Testis (tissue), 3 donors: Measurements from ENCODE around the gene B3GAT1. TPM values are rescaled to one million over a fixed set of nuclear protein-coding genes. Genes with fewer than 3 reads are reported as not detected.
"Not testable (repeated sequence)": the region's sequence is repeated elsewhere in the genome, so short reads cannot be mapped to it uniquely, and the experiment has no call there.

Source experiments
- DNase-seq: peaks from one replicate; pipeline ENCODE4 v3.0.0-alpha.2; 2019
- H3K27ac ChIP-seq, 2 donors: fragments of 200-600 bp; sonication (generic); one replicate each; pipeline ENCODE4 v1.5.1; 2019
- H3K27me3 ChIP-seq: fragments of 200-600 bp; sonication (generic); one replicate; pipeline ENCODE4 v1.5.1; 2019
- H3K36me3 ChIP-seq: fragments of 200-600 bp; sonication (generic); one replicate; pipeline ENCODE4 v1.5.1; 2017; ENCODE audit warnings: low read depth; ENCODE audit errors: missing control alignments
- H3K4me1 ChIP-seq: fragments of 200-600 bp; sonication (generic); one replicate; pipeline ENCODE4 v1.5.1; 2019
- H3K4me3 ChIP-seq, 2 donors: fragments of 200-600 bp; sonication (generic); one replicate each; pipeline ENCODE4 v1.5.1; 2017 to 2019
- H3K9me3 ChIP-seq: fragments of 200-600 bp; sonication (generic); one replicate; pipeline ENCODE4 v1.5.1; 2017
- POLR2A ChIP-seq: fragments of 450-650 bp; IDR thresholded peaks from one replicate; pipeline ENCODE4 v1.6.1; 2017; ENCODE audit warnings: antibody characterized with exemption, mild to moderate bottlenecking, moderate library complexity
- WGBS, 2 donors: methylation state at CpG; one replicate each; pipeline ENCODE4 v1.1.5; 2018; 5-methylcytosine and 5-hydroxymethylcytosine counted together
- intact Hi-C: fragments of 100-400 bp; cut with DNase I; formaldehyde crosslinking; loops from one replicate; pipeline ENCODE4 v1.15.1; 2023; ENCODE audit warnings: low total_unique reads
- polyA plus RNA-seq: library from polyadenylated mRNA; stranded (reverse); fragments of 350-450 nt; fragmentation: Illumina TruSeq; extraction: RNeasy Lipid Tissue Mini Kit (QIAGEN cat#74804); gene quantifications from one replicate; pipeline ENCODE4 v1.2.3, GENCODE V29; 2014; ENCODE audit warnings: low read depth, low replicate concordance; ENCODE audit not compliant: insufficient read depth
- total RNA-seq, 2 donors: library from RNA; depleted of rRNA; stranded (reverse); fragments of >200 nt; gene quantifications; one replicate each; pipeline ENCODE4 v1.2.3, GENCODE V29; 2016
- TF ChIP-seq, protein P1 (sequence below), 3 experiments: fragments of 450-650 bp in 2 of 3; fragments of 200-600 bp in 1 of 3; sonication (generic) in 1 of 3; IDR thresholded peaks; one replicate each; pipeline ENCODE4 v1.5.1; 2016 to 2019; ENCODE audit warnings: antibody characterized with exemption in 3 of 3, mild to moderate bottlenecking in 2 of 3, moderate library complexity in 1 of 3

Gene B3GAT1
- total and polyA plus RNA-seq, 3 donors from 2014 or later, result 2.7 to 4.3 (median 3.0) TPM

DNA sequence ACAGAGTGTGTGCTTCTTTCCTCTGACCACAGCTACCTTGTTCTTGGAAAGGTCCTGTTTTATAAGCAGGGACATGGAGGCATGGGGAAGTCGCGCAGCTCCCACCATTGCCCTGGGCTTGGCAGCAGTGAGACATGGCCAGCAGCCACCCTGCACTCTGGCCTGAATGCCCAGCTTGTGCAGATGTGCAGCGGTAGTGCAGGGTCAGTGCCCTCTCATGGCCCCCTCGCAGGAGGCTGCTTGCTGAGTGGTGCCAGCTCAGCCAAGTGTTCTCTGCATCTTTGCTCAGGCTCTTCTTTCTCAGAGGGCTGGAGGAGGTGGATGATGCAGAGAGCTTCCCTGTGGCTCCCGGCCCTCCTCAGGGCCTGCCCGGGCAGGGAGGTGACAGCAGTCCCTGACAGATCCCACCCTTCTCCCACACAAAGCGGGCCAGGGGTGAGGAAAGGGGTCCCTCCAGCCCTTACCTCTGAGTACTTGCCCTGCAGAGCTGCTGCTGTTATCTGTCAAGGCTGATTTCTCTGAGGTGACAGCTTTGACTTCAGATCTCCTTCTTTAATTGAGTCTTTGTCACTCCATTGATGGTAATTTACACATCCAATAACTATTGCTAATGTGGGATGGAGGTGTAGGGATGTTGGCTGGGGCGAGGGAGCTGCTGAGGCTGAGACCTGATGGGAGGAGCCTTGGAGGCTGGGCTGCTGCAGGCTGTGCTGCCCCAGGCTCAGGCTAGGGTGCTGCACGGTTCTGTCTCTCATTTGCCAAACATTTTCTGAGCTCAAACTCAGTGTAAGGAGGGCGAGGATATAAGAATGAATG is 47.4 kb upstream of the B3GAT1 start:
- TF ChIP-seq, protein P1, sequence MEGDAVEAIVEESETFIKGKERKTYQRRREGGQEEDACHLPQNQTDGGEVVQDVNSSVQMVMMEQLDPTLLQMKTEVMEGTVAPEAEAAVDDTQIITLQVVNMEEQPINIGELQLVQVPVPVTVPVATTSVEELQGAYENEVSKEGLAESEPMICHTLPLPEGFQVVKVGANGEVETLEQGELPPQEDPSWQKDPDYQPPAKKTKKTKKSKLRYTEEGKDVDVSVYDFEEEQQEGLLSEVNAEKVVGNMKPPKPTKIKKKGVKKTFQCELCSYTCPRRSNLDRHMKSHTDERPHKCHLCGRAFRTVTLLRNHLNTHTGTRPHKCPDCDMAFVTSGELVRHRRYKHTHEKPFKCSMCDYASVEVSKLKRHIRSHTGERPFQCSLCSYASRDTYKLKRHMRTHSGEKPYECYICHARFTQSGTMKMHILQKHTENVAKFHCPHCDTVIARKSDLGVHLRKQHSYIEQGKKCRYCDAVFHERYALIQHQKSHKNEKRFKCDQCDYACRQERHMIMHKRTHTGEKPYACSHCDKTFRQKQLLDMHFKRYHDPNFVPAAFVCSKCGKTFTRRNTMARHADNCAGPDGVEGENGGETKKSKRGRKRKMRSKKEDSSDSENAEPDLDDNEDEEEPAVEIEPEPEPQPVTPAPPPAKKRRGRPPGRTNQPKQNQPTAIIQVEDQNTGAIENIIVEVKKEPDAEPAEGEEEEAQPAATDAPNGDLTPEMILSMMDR (IDR thresholded peaks at IDR 0.05), result no peak
- TF ChIP-seq POLR2A, result no peak
- WGBS, 2 donors, result 54 to 59% methylated on average over 10 of the region's 10 CpGs
- Histone ChIP-seq H3K27me3 (no peaks in the 10 kb centered on the region), H3K27ac (no peak overlapping the region), H3K4me1 (no peaks in the 10 kb centered on the region), H3K36me3 (no peaks in the 10 kb centered on the region), H3K9me3 (no peaks in the 10 kb centered on the region), H3K4me3 (no peak overlapping the region)
- intact Hi-C loops, result no loop called here
- no peak for DNase-seq

DNA sequence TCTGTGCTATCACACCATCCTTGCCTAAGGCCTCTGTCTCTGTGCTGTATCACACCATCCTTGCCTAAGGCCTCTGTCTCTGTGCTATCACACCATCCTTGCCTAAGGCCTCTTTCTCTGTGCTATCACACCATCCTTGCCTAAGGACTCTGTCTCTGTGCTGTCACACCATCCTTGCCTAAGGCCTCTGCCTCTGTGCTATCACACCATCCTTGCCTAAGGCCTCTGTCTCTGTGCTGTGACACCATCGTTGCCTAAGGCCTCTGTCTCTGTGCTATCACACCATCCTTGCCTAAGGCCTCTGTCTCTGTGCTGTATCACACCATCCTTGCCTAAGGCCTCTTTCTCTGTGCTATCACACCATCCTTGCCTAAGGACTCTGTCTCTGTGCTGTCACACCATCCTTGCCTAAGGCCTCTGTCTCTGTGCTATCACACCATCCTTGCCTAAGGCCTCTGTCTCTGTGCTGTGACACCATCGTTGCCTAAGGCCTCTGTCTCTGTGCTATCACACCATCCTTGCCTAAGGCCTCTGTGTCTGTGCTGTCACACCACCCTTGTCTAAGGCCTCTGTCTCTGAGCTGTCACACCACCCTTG is 45.5 kb upstream of the B3GAT1 start:
- not testable (repeated sequence) for DNase-seq

DNA sequence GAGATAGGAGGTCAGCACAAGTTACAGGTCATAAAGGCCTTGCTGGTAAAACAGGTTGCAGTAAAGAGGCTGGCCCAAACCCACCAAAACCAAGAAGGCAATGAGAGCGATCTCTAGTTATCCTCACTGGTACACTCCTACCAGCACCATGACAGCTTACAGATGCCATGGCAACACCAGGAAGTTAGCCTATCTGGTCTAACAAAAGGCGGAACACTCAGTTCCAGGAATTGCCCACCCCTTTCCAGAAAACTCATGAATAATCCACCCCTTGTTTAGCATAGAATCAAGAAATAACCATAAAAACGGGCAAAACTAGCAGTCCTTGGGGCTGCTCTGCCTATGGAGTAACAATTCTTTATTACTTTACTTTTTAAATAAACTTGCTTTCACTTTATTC is 43.5 kb upstream of the B3GAT1 start:
- no peaks in the 10 kb centered on the region for H3K36me3 ChIP-seq
- WGBS, 2 donors, result 82 to 83% methylated on average over 3 of the region's 3 CpGs
- TF ChIP-seq POLR2A, result no peak
- TF ChIP-seq, protein P1 (IDR thresholded peaks at IDR 0.05), result no peak
- H3K4me3 ChIP-seq, result no peak overlapping the region
- DNase-seq, result no peak
- no peak overlapping the region for H3K27ac ChIP-seq
- H3K9me3 ChIP-seq, result no peaks in the 10 kb centered on the region
- no peaks in the 10 kb centered on the region for H3K4me1 ChIP-seq
- H3K27me3 ChIP-seq, result no peaks in the 10 kb centered on the region
- intact Hi-C loops, result no loop called here

More for the DNA sequence above, 45.5 kb upstream of the B3GAT1 start:
- 92 to 100% methylated on average over 1 to 2 of the region's 2 CpGs for WGBS, 2 donors
- H3K9me3 ChIP-seq, H3K4me3 ChIP-seq, H3K4me1 ChIP-seq, H3K27ac ChIP-seq, H3K27me3 ChIP-seq, intact Hi-C loops, H3K36me3 ChIP-seq: not testable (repeated sequence)

DNA sequence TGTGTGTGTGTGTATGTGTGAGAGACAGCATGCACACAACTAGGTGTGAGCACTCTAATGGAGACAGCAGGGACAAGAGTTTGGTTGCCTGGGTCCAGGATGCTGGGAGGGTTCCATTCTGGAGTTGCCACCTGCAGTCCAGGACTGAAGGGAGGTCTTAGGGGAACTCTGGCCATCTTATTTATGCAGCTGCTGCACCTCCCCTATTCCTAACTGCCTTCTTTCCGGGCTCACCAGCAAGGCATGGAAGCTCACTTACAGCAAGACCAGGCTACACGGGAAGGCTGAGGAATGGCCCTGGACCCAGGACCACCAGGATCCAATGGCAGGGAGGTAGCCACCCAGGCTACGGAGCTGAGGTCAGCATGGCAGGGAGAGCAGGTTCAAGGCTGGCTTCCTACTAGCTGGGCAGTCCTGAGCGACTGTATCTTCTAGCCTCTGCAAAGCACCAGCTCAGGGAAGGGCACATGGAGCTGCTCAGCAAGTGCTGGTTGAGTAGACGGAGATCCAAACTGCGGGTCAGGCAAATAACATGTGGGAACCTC is 42.2 kb upstream of the B3GAT1 start:
- H3K4me3 ChIP-seq, result no peak overlapping the region
- 84 to 88% methylated on average over 5 to 6 of the region's 6 CpGs for WGBS, 2 donors
- intact Hi-C loops, result no loop called here
- no peaks in the 10 kb centered on the region for H3K4me1 ChIP-seq
- no peak overlapping the region for H3K27ac ChIP-seq
- H3K27me3 ChIP-seq, result no peaks in the 10 kb centered on the region
- no peak for DNase-seq
- no peaks in the 10 kb centered on the region for H3K9me3 ChIP-seq
- TF ChIP-seq, protein P1 (IDR thresholded peaks at IDR 0.05), result no peak
- TF ChIP-seq POLR2A, result no peak
- H3K36me3 ChIP-seq, result no peaks in the 10 kb centered on the region

DNA sequence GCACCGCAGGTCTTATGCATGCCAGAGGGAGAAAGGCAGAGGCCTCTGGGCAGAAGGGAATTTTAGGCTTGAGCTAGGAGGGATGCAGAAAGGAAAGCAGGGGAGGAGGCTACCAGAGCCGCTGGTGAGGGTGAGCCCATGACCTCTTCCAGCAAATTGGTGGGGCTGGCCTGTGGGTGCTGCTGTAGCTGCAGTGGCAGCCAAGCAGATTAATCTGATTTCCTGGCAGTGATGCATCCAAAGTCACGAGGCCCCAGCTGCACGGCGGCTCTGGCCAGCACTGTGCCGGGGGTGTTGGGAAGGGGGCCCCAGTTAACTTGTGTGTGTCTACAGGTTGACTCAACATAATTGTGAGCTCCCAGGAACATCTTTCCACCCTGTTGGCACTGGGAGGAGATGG is 41.4 kb upstream of the B3GAT1 start:
- TF ChIP-seq, protein P1 (IDR thresholded peaks at IDR 0.05), result no peak
- no peak for TF ChIP-seq POLR2A

More for the DNA sequence above, 41.4 kb upstream of the B3GAT1 start:
- H3K9me3 ChIP-seq, result no peaks in the 10 kb centered on the region
- intact Hi-C loops, result no loop called here
- H3K27ac ChIP-seq, result no peak overlapping the region
- 63% methylated on average over 6 of the region's 6 CpGs; no CpG with 5 or more reads in 1 of the 2 donors for WGBS, 2 donors
- H3K27me3 ChIP-seq, result no peaks in the 10 kb centered on the region
- H3K4me1 ChIP-seq, result no peaks in the 10 kb centered on the region
- no peaks in the 10 kb centered on the region for H3K36me3 ChIP-seq
- H3K4me3 ChIP-seq, result no peak overlapping the region
- DNase-seq, result no peak
